ENCODE data around the gene PAX5. TPM values are rescaled to one million over a fixed set of nuclear protein-coding genes. Genes with fewer than 3 reads are reported as not detected.

The PAX5 gene
- total RNA-seq, 1 donor from 2014 or later = 0.18 TPM

- TF ChIP-seq CTCF (IDR thresholded peaks at IDR 0.05) = no peak
- intact Hi-C loops (cut with DNase I) = no loop called here
- H3K4me1 ChIP-seq = no peaks in the 10 kb centered on the region
- no peaks in the 10 kb centered on the region for H3K36me3 ChIP-seq
- H3K9me3 ChIP-seq = no peaks in the 10 kb centered on the region
- no peak overlapping the region for H3K27ac ChIP-seq
- no peak for DNase-seq
- no peak overlapping the region for H3K4me3 ChIP-seq
- ATAC-seq = no peak
- peaks cover 31% of the 10 kb centered on the region for H3K27me3 ChIP-seq (ENCODE audit: low read depth)
Measured at GRCh38 chr9:37053684-37054362, 19.8 kb upstream of the PAX5 start.

GRCh38 chr9:37046683-37047082 is 12.6 kb upstream of the PAX5 start:
- Histone ChIP-seq H3K4me1 (no peaks in the 10 kb centered on the region), H3K36me3 (no peaks in the 10 kb centered on the region), H3K9me3 (no peaks in the 10 kb centered on the region), H3K27me3 (ENCODE audit: low read depth) (peaks cover 49% of the 10 kb centered on the region), H3K27ac (no peak overlapping the region), H3K4me3 (no peak overlapping the region)
- no peak for TF ChIP-seq CTCF (IDR thresholded peaks at IDR 0.05)
- DNase-seq (no peak), ATAC-seq (no peak)
- intact Hi-C loops (cut with DNase I) = no loop called here

GRCh38 chr9:37042421-37042820 is 8.4 kb upstream of the PAX5 start:
- DNase-seq (no peak), ATAC-seq (no peak)
- Histone ChIP-seq H3K27me3 (ENCODE audit: low read depth) (peaks cover 85% of the 10 kb centered on the region), H3K36me3 (no peaks in the 10 kb centered on the region), H3K4me3 (no peak overlapping the region), H3K9me3 (no peaks in the 10 kb centered on the region), H3K4me1 (peaks cover 10% of the 10 kb centered on the region), H3K27ac (no peak overlapping the region)
- TF ChIP-seq CTCF (IDR thresholded peaks at IDR 0.05) = no peak
- intact Hi-C loops (cut with DNase I) = no loop called here

- intact Hi-C loops (cut with DNase I) = no loop called here
- Histone ChIP-seq H3K9me3 (no peaks in the 10 kb centered on the region), H3K27ac (no peak overlapping the region), H3K36me3 (no peaks in the 10 kb centered on the region), H3K27me3 (ENCODE audit: low read depth) (peaks cover 98% of the 10 kb centered on the region), H3K4me3 (no peak overlapping the region), H3K4me1 (peaks cover 28% of the 10 kb centered on the region)
- DNase-seq (no peak), ATAC-seq (no peak)
- no peak for TF ChIP-seq CTCF (IDR thresholded peaks at IDR 0.05)
Measured at GRCh38 chr9:37040508-37041127, 6.5 kb upstream of the PAX5 start.

GRCh38 chr9:37038943-37039464 is 4.9 kb upstream of the PAX5 start:
- Histone ChIP-seq H3K4me3 (no peak overlapping the region), H3K27ac (no peak overlapping the region), H3K27me3 (ENCODE audit: low read depth) (peaks cover 98% of the 10 kb centered on the region), H3K36me3 (no peaks in the 10 kb centered on the region), H3K9me3 (no peaks in the 10 kb centered on the region), H3K4me1 (peaks cover 44% of the 10 kb centered on the region)
- DNase-seq = no peak
- TF ChIP-seq CTCF (IDR thresholded peaks at IDR 0.05) = no peak
- ATAC-seq = no peak
- intact Hi-C loops (cut with DNase I) = no loop called here

Measured in lower lobe of right lung (tissue), 2 donors.